Vagina (tissue), 2 donors: Measurements from ENCODE around the gene MUC6.

Source experiments
- CTCF ChIP-seq, 3 experiments: fragments of 450-650 bp in 2 of 3; fragments of 200-600 bp in 1 of 3; sonication (generic) in 1 of 3; IDR thresholded peaks; one replicate each; pipeline ENCODE4 v1.5.1; 2017 to 2019; ENCODE audit warnings: antibody characterized with exemption in 3 of 3, mild to moderate bottlenecking in 2 of 3, moderate library complexity in 2 of 3
- POLR2A ChIP-seq, 2 donors: fragments of 450-650 bp; IDR thresholded peaks; one replicate each; pipeline ENCODE4 v1.6.1; 2017; ENCODE audit warnings: antibody characterized with exemption in 2 of 2, mild to moderate bottlenecking in 2 of 2, moderate library complexity in 2 of 2

- TF ChIP-seq POLR2A (IDR thresholded peaks at IDR 0.05) = no peak
- TF ChIP-seq CTCF (IDR thresholded peaks at IDR 0.05) = no peak
These were observed 45.8 kb upstream of the MUC6 start for GRCh38 chr11:1082346-1082727.
